Activated T-cell treated with anti-CD3 and anti-CD28 coated beads, Interleukin-2, amount 50 U/mL, for 4 hours (primary cell): ENCODE measurements around the gene CD99. TPM values are rescaled to one million over a fixed set of nuclear protein-coding genes. Genes with fewer than 3 reads are reported as not detected.

ENCODE experiments used
- ATAC-seq, 2 donors: fragments of 200-7000 bp; cut with Tn5 transposase; one replicate each; pipeline ENCODE4 v1.10.0; 2021
- DNase-seq: peaks from one replicate; pipeline ENCODE4 v3.0.0-alpha.2; 2020
- H3K27me3 Mint-ChIP-seq: one replicate; pipeline ENCODE4 v1.8.0; 2021; ENCODE audit warnings: low read depth, mixed read lengths
- H3K36me3 Mint-ChIP-seq: one replicate; pipeline ENCODE4 v1.8.0; 2022; ENCODE audit warnings: mixed read lengths; ENCODE audit not compliant: insufficient read depth
- H3K4me1 Mint-ChIP-seq: one replicate; pipeline ENCODE4 v1.8.0; 2021; ENCODE audit warnings: low read depth, mixed read lengths
- H3K4me3 Mint-ChIP-seq: one replicate; pipeline ENCODE4 v1.8.0; 2021; ENCODE audit warnings: mild to moderate bottlenecking, moderate library complexity, mixed read lengths
- H3K9me3 Mint-ChIP-seq: one replicate; pipeline ENCODE4 v1.8.0; 2021; ENCODE audit warnings: mixed read lengths
- total RNA-seq, 3 donors: library from RNA; stranded (reverse); gene quantifications; one replicate each; pipeline ENCODE4 v1.2.1, GENCODE V29; 2021

Gene CD99, protein sequence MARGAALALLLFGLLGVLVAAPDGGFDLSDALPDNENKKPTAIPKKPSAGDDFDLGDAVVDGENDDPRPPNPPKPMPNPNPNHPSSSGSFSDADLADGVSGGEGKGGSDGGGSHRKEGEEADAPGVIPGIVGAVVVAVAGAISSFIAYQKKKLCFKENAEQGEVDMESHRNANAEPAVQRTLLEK
- 100 to 1,000 TPM; 138 to 219 (median 164) TPM for total RNA-seq

GRCh38 chrX:2690856-2691542 lies at the start of gene CD99:
TSS of gene CD99 (plus strand) at chrX:2691295. CDS start at chrX:2691361, 66 bp downstream.
- peak; percentile 87 to 88 for ATAC-seq
- DNase-seq: peak; percentile 91
- no peaks in the 10 kb centered on the region for H3K27me3 Mint-ChIP-seq
- H3K36me3 Mint-ChIP-seq: peaks cover 8% of the 10 kb centered on the region
- H3K9me3 Mint-ChIP-seq: no peaks in the 10 kb centered on the region
- peaks cover 34% of the 10 kb centered on the region for H3K4me1 Mint-ChIP-seq
- H3K4me3 Mint-ChIP-seq: peak within 1 kb of the TSS; percentile 98

DNA sequence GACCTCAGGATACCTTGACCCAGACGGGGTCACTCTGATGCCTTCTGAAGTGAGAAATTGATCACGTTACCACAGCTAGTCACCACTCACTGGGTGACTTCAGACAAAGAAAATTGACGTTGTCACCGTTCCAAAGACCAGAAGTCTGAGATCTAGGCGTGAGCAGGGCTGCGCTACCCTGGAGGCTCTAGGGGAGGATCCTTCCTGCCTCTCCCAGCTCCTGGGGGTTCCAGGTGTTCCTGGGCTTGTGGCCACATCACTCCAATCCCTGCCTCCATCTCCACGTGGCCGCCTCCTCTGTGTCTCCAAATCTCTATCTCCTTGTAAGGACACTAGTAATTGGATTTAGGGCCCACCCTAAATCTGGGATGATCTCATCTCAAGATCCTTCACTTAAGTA lies 48.9 kb upstream of the CD99 start:
- Mint-ChIP-seq H3K27me3 (no peaks in the 10 kb centered on the region), H3K36me3 (peaks cover 38% of the 10 kb centered on the region), H3K9me3 (no peaks in the 10 kb centered on the region), H3K4me3 (no peak overlapping the region), H3K4me1 (peaks cover under 1% of the 10 kb centered on the region)
- no peak for ATAC-seq
- DNase-seq: no peak

DNA sequence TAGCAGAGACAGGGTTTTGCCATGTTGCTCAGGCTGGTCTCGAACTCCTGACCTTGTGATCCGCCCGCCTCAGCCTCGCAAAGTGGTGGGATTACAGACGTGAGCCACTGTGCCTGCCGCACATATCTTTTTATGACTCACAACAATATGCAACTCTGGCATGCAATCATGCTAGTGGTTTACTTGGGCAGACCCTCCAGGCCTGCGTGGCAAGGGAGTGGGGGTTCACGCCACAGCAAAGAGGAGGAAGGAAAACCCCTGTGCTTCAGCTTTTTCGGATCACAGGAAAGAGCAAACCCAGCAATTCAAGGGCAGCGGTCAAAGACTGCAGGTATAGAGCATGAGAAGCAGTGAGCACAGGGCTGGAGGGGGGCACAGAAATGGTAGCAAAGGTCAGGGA lies 48.3 kb upstream of the CD99 start:
- H3K4me1 Mint-ChIP-seq: peaks cover 7% of the 10 kb centered on the region
- peaks cover 38% of the 10 kb centered on the region for H3K36me3 Mint-ChIP-seq
- DNase-seq (no peak), ATAC-seq (no peak)
- no peaks in the 10 kb centered on the region for H3K9me3 Mint-ChIP-seq
- H3K4me3 Mint-ChIP-seq: no peak overlapping the region
- no peaks in the 10 kb centered on the region for H3K27me3 Mint-ChIP-seq

- DNase-seq: no peak
- H3K4me3 Mint-ChIP-seq: no peak overlapping the region
- peaks cover 32% of the 10 kb centered on the region for H3K36me3 Mint-ChIP-seq
- no peaks in the 10 kb centered on the region for H3K9me3 Mint-ChIP-seq
- no peak for ATAC-seq
- H3K27me3 Mint-ChIP-seq: no peaks in the 10 kb centered on the region
- H3K4me1 Mint-ChIP-seq: peaks cover 12% of the 10 kb centered on the region
Observed at GRCh38 chrX:2643880-2644279, 47.2 kb upstream of the CD99 start.

DNA sequence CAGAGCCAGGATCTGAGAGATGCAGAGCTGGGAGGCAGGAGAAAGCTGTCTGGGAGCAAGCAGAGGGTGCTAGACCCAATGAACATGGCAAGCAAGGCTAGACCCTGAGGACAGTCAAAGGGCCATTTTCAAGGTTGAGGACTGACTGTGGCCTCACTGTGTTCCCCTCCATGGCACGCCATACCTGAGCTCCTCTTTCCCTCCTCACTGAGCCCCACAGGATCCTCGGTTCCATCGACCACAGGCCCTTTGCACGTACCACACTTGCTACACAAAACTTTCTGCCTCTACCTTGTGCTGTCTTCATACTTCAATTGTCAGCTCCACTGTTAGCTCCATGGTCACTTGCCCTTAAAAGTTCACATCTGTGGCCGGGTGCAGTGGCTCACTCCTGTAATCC lies 45.5 kb upstream of the CD99 start:
- Mint-ChIP-seq H3K27me3 (no peaks in the 10 kb centered on the region), H3K4me3 (no peak overlapping the region), H3K36me3 (peaks cover 27% of the 10 kb centered on the region), H3K9me3 (no peaks in the 10 kb centered on the region), H3K4me1 (peaks cover 12% of the 10 kb centered on the region)
- DNase-seq: no peak
- ATAC-seq: no peak

DNA sequence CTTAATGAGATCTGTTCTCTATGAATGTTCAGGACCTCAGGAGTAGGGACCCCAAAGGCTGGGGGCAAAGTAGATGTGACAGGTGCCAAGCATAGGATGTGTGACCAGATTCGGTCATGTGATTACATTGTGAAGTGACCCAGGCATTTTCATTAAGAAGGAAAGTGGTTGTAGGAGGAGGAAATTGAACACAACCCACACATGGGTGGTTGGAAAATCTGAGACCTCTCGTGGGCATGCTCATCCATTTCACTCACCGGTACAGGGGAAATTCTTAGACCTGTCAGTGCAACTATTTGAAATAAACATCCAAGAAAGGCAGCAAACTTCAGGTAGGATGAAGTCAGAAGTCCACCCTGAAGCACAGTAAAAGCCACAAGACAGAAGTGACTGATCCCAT lies 43.5 kb upstream of the CD99 start:
- Mint-ChIP-seq H3K9me3 (no peaks in the 10 kb centered on the region), H3K4me1 (peaks cover 12% of the 10 kb centered on the region), H3K27me3 (no peaks in the 10 kb centered on the region), H3K4me3 (no peak overlapping the region), H3K36me3 (peaks cover 26% of the 10 kb centered on the region)
- ATAC-seq (peak; percentile 32 to 40), DNase-seq (no peak)

GRCh38 chrX:2650037-2650436 lies 41.1 kb upstream of the CD99 start:
- H3K4me1 Mint-ChIP-seq: peaks cover 12% of the 10 kb centered on the region
- ATAC-seq (no peak), DNase-seq (no peak)
- peaks cover 26% of the 10 kb centered on the region for H3K36me3 Mint-ChIP-seq
- no peaks in the 10 kb centered on the region for H3K9me3 Mint-ChIP-seq
- H3K4me3 Mint-ChIP-seq: no peak overlapping the region
- no peaks in the 10 kb centered on the region for H3K27me3 Mint-ChIP-seq

DNA sequence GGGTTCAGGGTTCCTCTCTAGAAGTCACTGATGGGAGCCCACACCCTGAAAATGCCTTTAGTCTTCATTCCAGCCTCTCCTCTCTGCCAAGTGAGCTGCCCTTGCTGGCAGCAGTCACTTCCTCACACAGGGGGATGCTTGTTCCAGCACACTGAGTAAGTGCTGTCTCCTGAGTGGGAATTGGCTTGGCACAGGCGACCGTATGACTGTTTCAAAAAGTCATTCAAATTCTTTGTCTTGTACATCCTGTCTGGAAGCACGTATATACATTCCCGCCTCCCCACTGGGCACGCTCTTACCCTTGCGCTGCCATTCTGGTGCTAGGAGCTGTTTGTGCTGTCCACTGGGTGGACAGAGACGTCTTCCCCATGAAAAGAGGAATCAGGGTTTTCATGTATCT lies 40.2 kb upstream of the CD99 start:
- DNase-seq (no peak), ATAC-seq (no peak)
- H3K4me3 Mint-ChIP-seq: no peak overlapping the region
- no peaks in the 10 kb centered on the region for H3K27me3 Mint-ChIP-seq
- H3K4me1 Mint-ChIP-seq: peaks cover 12% of the 10 kb centered on the region
- H3K9me3 Mint-ChIP-seq: no peaks in the 10 kb centered on the region
- peaks cover 26% of the 10 kb centered on the region for H3K36me3 Mint-ChIP-seq

DNA sequence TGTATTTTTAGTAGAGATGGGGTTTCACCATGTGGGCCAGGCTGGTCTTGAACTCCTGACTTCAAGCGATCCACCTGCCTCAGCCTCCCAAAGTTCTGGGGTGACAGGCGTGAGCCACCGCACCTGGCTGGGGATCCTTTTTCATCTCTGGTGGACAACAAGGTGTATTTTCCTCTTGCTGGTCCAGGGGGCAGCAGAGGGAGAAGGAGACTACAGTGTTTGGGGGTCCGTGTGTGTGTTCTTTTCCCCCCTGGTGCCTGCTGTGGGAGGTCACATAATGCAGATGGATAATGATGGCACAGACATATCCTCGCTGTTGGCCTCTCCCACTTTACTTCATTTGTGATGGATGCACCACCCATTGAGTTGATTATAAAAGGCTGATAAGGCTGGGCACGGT lies 39.0 kb upstream of the CD99 start:
- Mint-ChIP-seq H3K4me3 (no peak overlapping the region), H3K36me3 (peaks cover 21% of the 10 kb centered on the region), H3K27me3 (no peaks in the 10 kb centered on the region), H3K9me3 (no peaks in the 10 kb centered on the region), H3K4me1 (peaks cover 12% of the 10 kb centered on the region)
- ATAC-seq (no peak), DNase-seq (no peak)

DNA sequence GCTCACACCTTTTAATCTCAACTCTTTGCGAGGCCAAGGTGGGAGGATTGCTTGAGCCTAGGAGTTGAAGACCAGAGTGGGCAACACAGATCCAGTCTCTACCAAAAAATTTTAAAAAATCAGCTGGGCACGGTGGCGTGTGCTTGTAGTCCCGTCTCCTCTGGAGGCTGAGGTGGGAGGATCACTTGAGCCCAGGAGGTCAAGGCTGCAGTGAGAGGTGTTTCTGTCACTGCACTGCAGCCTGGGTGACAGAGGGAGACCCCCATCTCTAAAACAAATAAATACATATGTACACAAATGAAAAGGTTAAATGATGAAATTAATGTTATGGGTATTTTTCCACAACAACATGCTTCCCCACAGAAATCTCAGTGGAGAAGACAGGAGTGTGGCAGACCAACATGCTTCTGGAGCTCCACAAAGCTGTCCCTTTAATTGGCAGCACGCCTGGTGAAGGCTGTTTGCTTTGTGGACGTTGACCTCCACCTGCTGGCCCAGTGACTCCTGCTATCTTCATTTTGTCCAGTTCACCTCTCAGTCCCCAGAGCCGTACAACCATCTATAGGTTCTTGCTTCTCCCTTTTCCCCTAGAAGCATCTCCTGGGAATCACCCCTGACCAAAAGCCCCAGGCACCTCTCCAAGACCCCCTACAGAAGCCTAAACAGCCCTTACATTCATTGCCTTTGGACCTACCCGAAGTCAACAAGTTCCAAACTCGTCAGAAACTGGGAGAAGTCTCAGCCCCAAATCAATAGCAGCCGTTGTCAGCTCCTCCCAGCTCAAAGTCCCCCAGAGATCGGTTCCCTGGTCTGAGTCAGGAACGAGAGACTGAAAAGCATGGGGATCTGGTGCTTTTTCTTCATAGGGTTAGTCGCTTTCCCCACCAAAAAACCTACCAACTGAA lies 36.4 kb upstream of the CD99 start:
- ATAC-seq (no peak), DNase-seq (no peak)
- Mint-ChIP-seq H3K4me3 (no peak overlapping the region), H3K9me3 (no peaks in the 10 kb centered on the region), H3K36me3 (peaks cover 11% of the 10 kb centered on the region), H3K4me1 (peaks cover 3% of the 10 kb centered on the region), H3K27me3 (no peaks in the 10 kb centered on the region)

DNA sequence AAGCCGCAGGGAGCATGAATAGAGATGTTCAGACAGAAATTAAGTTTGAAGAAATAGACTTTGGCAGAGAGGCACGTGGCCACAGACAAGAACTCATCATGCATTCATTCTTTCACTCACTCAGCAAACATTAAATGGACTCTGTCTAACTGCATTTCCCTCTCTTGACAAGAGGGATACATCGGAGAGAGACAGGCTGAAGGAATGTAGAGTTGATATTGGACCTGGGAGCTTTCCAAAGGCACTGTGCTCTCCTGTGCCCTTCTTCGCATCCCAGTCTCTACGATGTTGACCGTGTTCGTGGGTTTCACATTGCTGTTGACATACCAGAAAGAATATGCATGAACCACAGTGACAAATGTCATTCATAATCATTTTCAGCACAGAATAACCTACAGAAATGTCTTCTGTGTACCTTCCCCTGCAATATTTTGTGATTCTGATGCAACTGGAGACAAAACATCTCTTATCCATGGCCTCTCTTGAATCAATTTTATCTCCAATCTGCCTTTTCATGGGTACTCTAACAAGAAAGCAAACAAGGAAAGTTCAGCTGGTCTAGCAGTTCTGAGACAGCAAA lies 34.7 kb upstream of the CD99 start:
- no peak overlapping the region for H3K4me3 Mint-ChIP-seq
- DNase-seq (no peak), ATAC-seq (no peak)
- peaks cover 3% of the 10 kb centered on the region for H3K4me1 Mint-ChIP-seq
- no peaks in the 10 kb centered on the region for H3K9me3 Mint-ChIP-seq
- H3K36me3 Mint-ChIP-seq: peaks cover 8% of the 10 kb centered on the region
- H3K27me3 Mint-ChIP-seq: no peaks in the 10 kb centered on the region

GRCh38 chrX:2657532-2658113 lies 33.5 kb upstream of the CD99 start:
- no peak overlapping the region for H3K4me3 Mint-ChIP-seq
- DNase-seq (no peak), ATAC-seq (no peak)
- peaks cover 3% of the 10 kb centered on the region for H3K4me1 Mint-ChIP-seq
- H3K27me3 Mint-ChIP-seq: no peaks in the 10 kb centered on the region
- H3K9me3 Mint-ChIP-seq: no peaks in the 10 kb centered on the region
- H3K36me3 Mint-ChIP-seq: peaks cover 5% of the 10 kb centered on the region

- no peak for ATAC-seq
- Mint-ChIP-seq H3K4me1 (peaks cover 3% of the 10 kb centered on the region), H3K36me3 (peaks cover 5% of the 10 kb centered on the region), H3K27me3 (no peaks in the 10 kb centered on the region), H3K9me3 (no peaks in the 10 kb centered on the region), H3K4me3 (no peak overlapping the region)
- DNase-seq: no peak
Observed at GRCh38 chrX:2658585-2659292, 32.4 kb upstream of the CD99 start.

DNA sequence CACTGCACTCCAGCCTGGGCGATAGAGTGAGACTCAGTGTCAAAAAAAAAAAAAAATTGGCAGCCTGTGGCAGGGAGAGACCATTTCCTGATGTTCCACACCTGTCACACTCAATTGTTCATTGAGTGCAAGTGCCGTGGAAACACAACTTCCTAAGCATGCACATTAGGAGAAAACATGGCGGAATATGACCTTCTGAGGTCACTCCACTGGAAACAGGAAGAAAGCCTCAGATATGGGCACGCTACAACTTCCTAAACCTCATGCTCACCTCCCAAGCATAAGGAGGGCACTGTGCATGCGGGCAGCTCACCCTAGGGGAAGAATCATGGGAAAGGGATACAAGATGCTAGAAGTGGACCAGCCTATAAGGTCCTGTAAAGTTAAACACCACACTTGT lies 28.5 kb upstream of the CD99 start:
- ATAC-seq: no peak
- H3K4me1 Mint-ChIP-seq: peaks cover 3% of the 10 kb centered on the region
- no peak for DNase-seq
- H3K36me3 Mint-ChIP-seq: peaks cover 4% of the 10 kb centered on the region
- no peak overlapping the region for H3K4me3 Mint-ChIP-seq
- no peaks in the 10 kb centered on the region for H3K9me3 Mint-ChIP-seq
- no peaks in the 10 kb centered on the region for H3K27me3 Mint-ChIP-seq
